HepG2 (cell line): ENCODE measurements around the gene TRMT2A. TPM values are rescaled to one million over a fixed set of nuclear protein-coding genes. Genes with fewer than 3 reads are reported as not detected.

Source experiments
- AFF4 ChIP-seq: sonication (generic); formaldehyde crosslinking; IDR thresholded peaks from 2 replicates; pipeline ENCODE4 v1.4.0; 2020; ENCODE audit warnings: missing genetic modification reagents
- HNRNPL ChIP-seq: fragments of 200-400 bp; formaldehyde crosslinking; IDR thresholded peaks from 2 replicates; pipeline ENCODE4 v1.6.1; 2017; ENCODE audit warnings: mild to moderate bottlenecking, low read depth, low read length
- KLF12 ChIP-seq: sonication (generic); formaldehyde crosslinking; IDR thresholded peaks from 2 replicates; pipeline ENCODE4 v1.4.0; 2020; ENCODE audit warnings: missing genetic modification reagents, borderline replicate concordance
- POLR2A ChIP-seq, 2 experiments: IDR thresholded peaks; 2 replicates each; pipeline ENCODE4 v1.6.1; 2011; ENCODE audit warnings: low read depth in 2 of 2, low read length in 2 of 2, mild to moderate bottlenecking in 1 of 2, moderate library complexity in 1 of 2; ENCODE audit not compliant: insufficient read depth in 1 of 2
- REST ChIP-seq, 2 experiments: IDR thresholded peaks; 2 replicates each; pipeline ENCODE4 v1.6.1; 2011 to 2012; ENCODE audit warnings: low read length in 2 of 2, borderline replicate concordance in 1 of 2, low read depth in 1 of 2, mild to moderate bottlenecking in 1 of 2, moderate library complexity in 1 of 2
- ZNF274 ChIP-seq: sonication (generic); formaldehyde crosslinking; IDR thresholded peaks from 2 replicates; pipeline ENCODE4 v1.5.1; 2020; ENCODE audit warnings: mild to moderate bottlenecking, missing genetic modification reagents
- ZNF660 ChIP-seq: sonication (generic); formaldehyde crosslinking; IDR thresholded peaks from 2 replicates; pipeline ENCODE4 v1.5.1; 2020; ENCODE audit warnings: mild to moderate bottlenecking, low read depth, missing genetic modification reagents, borderline replicate concordance
- ZSCAN9 ChIP-seq: IDR thresholded peaks from 2 replicates; pipeline ENCODE4 v1.6.1; 2016; ENCODE audit warnings: borderline replicate concordance
- polyA plus RNA-seq, 8 experiments: library from polyadenylated mRNA; depleted of rRNA in 3 of 8; stranded (reverse) in 7 of 8; unstranded in 1 of 8; fragments of >200 nt; fragmentation: Illumina TruSeq in 4 of 8; extraction: Trizol in 4 of 8; gene quantifications; 2 replicates each; pipeline versions ENCODE4 v1.2.1 to v1.2.3, GENCODE V29; 2011 to 2016; ENCODE audit warnings: low read depth in 4 of 8, missing spikeins in 1 of 8, mixed read lengths in 1 of 8; ENCODE audit not compliant: insufficient read depth in 1 of 8
- total RNA-seq, 5 experiments: library from RNA; depleted of rRNA; stranded (reverse); fragments of >200 nt; fragmentation: Illumina TruSeq; extraction: Trizol; gene quantifications; 2 replicates each; pipeline ENCODE4 v1.2.3, GENCODE V29; 2016; ENCODE audit warnings: low read depth in 1 of 5
- TF ChIP-seq, protein P1 (sequence below), 2 experiments: sonication (generic) in 1 of 2; formaldehyde crosslinking in 1 of 2; IDR thresholded peaks; 2 replicates each; pipeline versions ENCODE4 v1.6.1 to v1.9.0; 2014 to 2022; ENCODE audit warnings: antibody characterized with exemption in 1 of 2, borderline replicate concordance in 1 of 2, inconsistent platforms in 1 of 2, low read depth in 1 of 2, missing genetic modification reagents in 1 of 2
- TF ChIP-seq, protein P2 (sequence below): sonication (generic); formaldehyde crosslinking; conservative IDR thresholded peaks from 2 replicates; pipeline ENCODE4 v1.8.0; 2022; ENCODE audit warnings: low read depth, missing genetic modification reagents

Gene TRMT2A
- total and polyA plus RNA-seq, 2 of the 13 experiments (the other 11 are each of a cell fraction or from before 2014, with no cell fraction given), result 24.0 to 30.3 TPM

GRCh38 chr22:20111689-20112622, 5.1 kb downstream of the TRMT2A start (continued):
- no peak for TF ChIP-seq AFF4 (CRISPR knock-in tag)
- TF ChIP-seq ZNF274, result no peak
- TF ChIP-seq ZNF660 (CRISPR knock-in tag), result no peak
- TF ChIP-seq KLF12 (CRISPR knock-in tag), result no peak
- TF ChIP-seq POLR2A (IDR thresholded peaks at IDR 0.05; ENCODE audit: insufficient read depth in 1 of 2, low read depth in 2 of 2, low read length in 2 of 2), result peak in 1 of 2 experiments; percentile 33; a peak in 1 of 4 replicates
- peak; percentile 78; the same call in 1 of the 2 replicates for TF ChIP-seq HNRNPL
- no peak for TF ChIP-seq REST (IDR thresholded peaks at IDR 0.05; ENCODE audit: borderline replicate concordance in 1 of 2, low read depth in 1 of 2, low read length in 2 of 2)
- TF ChIP-seq, protein P1, sequence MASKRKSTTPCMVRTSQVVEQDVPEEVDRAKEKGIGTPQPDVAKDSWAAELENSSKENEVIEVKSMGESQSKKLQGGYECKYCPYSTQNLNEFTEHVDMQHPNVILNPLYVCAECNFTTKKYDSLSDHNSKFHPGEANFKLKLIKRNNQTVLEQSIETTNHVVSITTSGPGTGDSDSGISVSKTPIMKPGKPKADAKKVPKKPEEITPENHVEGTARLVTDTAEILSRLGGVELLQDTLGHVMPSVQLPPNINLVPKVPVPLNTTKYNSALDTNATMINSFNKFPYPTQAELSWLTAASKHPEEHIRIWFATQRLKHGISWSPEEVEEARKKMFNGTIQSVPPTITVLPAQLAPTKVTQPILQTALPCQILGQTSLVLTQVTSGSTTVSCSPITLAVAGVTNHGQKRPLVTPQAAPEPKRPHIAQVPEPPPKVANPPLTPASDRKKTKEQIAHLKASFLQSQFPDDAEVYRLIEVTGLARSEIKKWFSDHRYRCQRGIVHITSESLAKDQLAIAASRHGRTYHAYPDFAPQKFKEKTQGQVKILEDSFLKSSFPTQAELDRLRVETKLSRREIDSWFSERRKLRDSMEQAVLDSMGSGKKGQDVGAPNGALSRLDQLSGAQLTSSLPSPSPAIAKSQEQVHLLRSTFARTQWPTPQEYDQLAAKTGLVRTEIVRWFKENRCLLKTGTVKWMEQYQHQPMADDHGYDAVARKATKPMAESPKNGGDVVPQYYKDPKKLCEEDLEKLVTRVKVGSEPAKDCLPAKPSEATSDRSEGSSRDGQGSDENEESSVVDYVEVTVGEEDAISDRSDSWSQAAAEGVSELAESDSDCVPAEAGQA (IDR thresholded peaks at IDR 0.05; ENCODE audit: low read depth), result no peak
- TF ChIP-seq, protein P1 (CRISPR knock-in tag; IDR thresholded peaks at IDR 0.05; ENCODE audit: borderline replicate concordance), result no peak
- TF ChIP-seq, protein P2, sequence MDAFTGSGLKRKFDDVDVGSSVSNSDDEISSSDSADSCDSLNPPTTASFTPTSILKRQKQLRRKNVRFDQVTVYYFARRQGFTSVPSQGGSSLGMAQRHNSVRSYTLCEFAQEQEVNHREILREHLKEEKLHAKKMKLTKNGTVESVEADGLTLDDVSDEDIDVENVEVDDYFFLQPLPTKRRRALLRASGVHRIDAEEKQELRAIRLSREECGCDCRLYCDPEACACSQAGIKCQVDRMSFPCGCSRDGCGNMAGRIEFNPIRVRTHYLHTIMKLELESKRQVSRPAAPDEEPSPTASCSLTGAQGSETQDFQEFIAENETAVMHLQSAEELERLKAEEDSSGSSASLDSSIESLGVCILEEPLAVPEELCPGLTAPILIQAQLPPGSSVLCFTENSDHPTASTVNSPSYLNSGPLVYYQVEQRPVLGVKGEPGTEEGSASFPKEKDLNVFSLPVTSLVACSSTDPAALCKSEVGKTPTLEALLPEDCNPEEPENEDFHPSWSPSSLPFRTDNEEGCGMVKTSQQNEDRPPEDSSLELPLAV, result no peak
- TF ChIP-seq ZSCAN9 (CRISPR knock-in tag), result no peak
